Hepatocyte (in vitro differentiated cells): ENCODE data around the gene EGFL8. TPM values are rescaled to one million over a fixed set of nuclear protein-coding genes. Genes with fewer than 3 reads are reported as not detected.

Source experiments
- DNase-seq: peaks from one replicate; pipeline ENCODE4 v3.0.0-alpha.2; 2016; ENCODE audit warnings: low spot score
- H2AFZ ChIP-seq: fragments of 200-600 bp; sonication (generic); 2 replicates; pipeline ENCODE4 v1.6.0; 2016; ENCODE audit warnings: antibody characterized with exemption, mild to moderate bottlenecking
- H3K27ac ChIP-seq: fragments of 200-600 bp; sonication (generic); 2 replicates; pipeline ENCODE4 v1.5.1; 2016; ENCODE audit warnings: mild to moderate bottlenecking
- H3K27me3 ChIP-seq: fragments of 200-600 bp; sonication (generic); 2 replicates; pipeline ENCODE4 v1.6.1; 2016
- H3K36me3 ChIP-seq: fragments of 200-600 bp; sonication (generic); replicated peaks from 2 replicates; pipeline ENCODE4 v1.5.1; 2016; ENCODE audit warnings: low read depth; ENCODE audit not compliant: insufficient read depth
- H3K4me1 ChIP-seq: fragments of 200-600 bp; sonication (generic); 2 replicates; pipeline ENCODE4 v1.5.1; 2016; ENCODE audit warnings: mild to moderate bottlenecking, moderate library complexity; ENCODE audit not compliant: insufficient read depth
- H3K4me2 ChIP-seq: fragments of 200-600 bp; sonication (generic); 2 replicates; pipeline ENCODE4 v1.6.0; 2016
- H3K4me3 ChIP-seq: fragments of 200-600 bp; sonication (generic); 2 replicates; pipeline ENCODE4 v1.5.1; 2016; ENCODE audit warnings: mild to moderate bottlenecking
- H3K79me2 ChIP-seq: fragments of 200-600 bp; sonication (generic); 2 replicates; pipeline ENCODE4 v1.6.0; 2017; ENCODE audit warnings: mild to moderate bottlenecking
- H3K9me2 ChIP-seq: fragments of 200-600 bp; sonication (generic); replicated peaks from 2 replicates; pipeline ENCODE4 v1.6.0; 2017; ENCODE audit warnings: mild to moderate bottlenecking; ENCODE audit not compliant: insufficient read depth
- H3K9me3 ChIP-seq: fragments of 200-600 bp; sonication (generic); 2 replicates; pipeline ENCODE4 v1.5.1; 2016; ENCODE audit warnings: low read depth, mild to moderate bottlenecking
- H4K20me1 ChIP-seq: fragments of 200-600 bp; sonication (generic); 2 replicates; pipeline ENCODE4 v1.6.0; 2016; ENCODE audit warnings: mild to moderate bottlenecking; ENCODE audit not compliant: insufficient read depth, poor library complexity, severe bottlenecking
- EZH2 ChIP-seq: fragments of 200-600 bp; sonication (generic); IDR thresholded peaks from 2 replicates; pipeline ENCODE4 v1.6.1; 2016; ENCODE audit warnings: antibody characterized with exemption, mild to moderate bottlenecking, borderline replicate concordance
- EZH2phosphoT487 ChIP-seq: fragments of 200-600 bp; sonication (generic); IDR thresholded peaks from one replicate; pipeline ENCODE4 v1.6.1; 2018; ENCODE audit warnings: antibody characterized with exemption, mild to moderate bottlenecking, low read depth, moderate library complexity; ENCODE audit not compliant: unreplicated experiment, severe bottlenecking
- WGBS: methylation state at CpG from one replicate; pipeline ENCODE4 v1.1.6; 2016; ENCODE audit warnings: low lambda C conversion rate; ENCODE audit errors: missing lambda C conversion rate; 5-methylcytosine and 5-hydroxymethylcytosine counted together
- polyA plus RNA-seq: library from polyadenylated mRNA; unstranded; fragments of >200 nt; fragmentation: Nextera tagmentation; extraction: Ambion mirVana; gene quantifications from 2 replicates; pipeline ENCODE4 v1.2.1, GENCODE V29; 2016
- total RNA-seq: library from RNA; depleted of rRNA; stranded (reverse); fragments of >200 nt; gene quantifications from 2 replicates; pipeline ENCODE4 v1.2.3, GENCODE V29; 2014
- TF ChIP-seq, protein P1 (sequence below): fragments of 200-600 bp; sonication (generic); IDR thresholded peaks from 2 replicates; pipeline ENCODE4 v1.5.1; 2016; ENCODE audit warnings: antibody characterized with exemption, mild to moderate bottlenecking; ENCODE audit not compliant: poor library complexity

Gene EGFL8
- total and polyA plus RNA-seq, 2 experiments from 2014 or later, result 4.5 to 12.2 TPM

DNA sequence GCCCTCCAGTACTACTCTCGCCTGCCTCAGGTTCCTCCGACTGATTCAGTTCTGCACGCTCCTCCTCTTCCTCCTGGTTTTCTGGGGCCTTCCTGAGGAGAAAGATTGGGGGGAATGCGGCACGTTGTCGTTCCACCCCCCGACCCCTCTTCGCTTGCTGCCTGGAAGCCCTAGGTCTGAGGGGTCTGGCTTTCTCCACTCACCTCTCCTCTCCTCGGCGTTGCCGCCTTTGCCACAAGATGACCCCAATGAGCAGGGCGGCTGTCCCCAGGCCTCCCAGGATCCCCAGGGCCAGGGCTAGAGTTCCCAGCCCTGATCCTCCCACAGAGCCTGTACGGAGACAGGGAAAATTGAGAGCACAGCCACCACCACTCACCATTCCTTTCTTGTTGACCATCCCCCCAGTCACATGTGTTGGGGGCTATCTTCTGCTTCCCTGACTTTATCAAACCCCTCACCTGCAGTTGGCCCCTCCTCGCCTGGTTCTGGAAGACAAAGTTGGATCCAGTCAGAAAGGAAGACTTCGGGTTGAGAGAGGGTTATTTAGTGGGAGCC is 16.8 kb downstream of the EGFL8 start:
- 93% methylated on average over 15 of the region's 15 CpGs for WGBS
- TF ChIP-seq EZH2phosphoT487 (no peak), EZH2 (no peak)
- TF ChIP-seq, protein P1, sequence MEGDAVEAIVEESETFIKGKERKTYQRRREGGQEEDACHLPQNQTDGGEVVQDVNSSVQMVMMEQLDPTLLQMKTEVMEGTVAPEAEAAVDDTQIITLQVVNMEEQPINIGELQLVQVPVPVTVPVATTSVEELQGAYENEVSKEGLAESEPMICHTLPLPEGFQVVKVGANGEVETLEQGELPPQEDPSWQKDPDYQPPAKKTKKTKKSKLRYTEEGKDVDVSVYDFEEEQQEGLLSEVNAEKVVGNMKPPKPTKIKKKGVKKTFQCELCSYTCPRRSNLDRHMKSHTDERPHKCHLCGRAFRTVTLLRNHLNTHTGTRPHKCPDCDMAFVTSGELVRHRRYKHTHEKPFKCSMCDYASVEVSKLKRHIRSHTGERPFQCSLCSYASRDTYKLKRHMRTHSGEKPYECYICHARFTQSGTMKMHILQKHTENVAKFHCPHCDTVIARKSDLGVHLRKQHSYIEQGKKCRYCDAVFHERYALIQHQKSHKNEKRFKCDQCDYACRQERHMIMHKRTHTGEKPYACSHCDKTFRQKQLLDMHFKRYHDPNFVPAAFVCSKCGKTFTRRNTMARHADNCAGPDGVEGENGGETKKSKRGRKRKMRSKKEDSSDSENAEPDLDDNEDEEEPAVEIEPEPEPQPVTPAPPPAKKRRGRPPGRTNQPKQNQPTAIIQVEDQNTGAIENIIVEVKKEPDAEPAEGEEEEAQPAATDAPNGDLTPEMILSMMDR, result no peak
- H2AFZ ChIP-seq, result no peak overlapping the region
- DNase-seq, result no peak
- no peaks in the 10 kb centered on the region for H3K36me3 ChIP-seq
- no peak overlapping the region for H3K4me3 ChIP-seq
- H3K9me2 ChIP-seq, result no peaks in the 10 kb centered on the region
- no peak overlapping the region for H3K4me2 ChIP-seq
- no peaks in the 10 kb centered on the region for H4K20me1 ChIP-seq
- H3K4me1 ChIP-seq, result peaks cover 21% of the 10 kb centered on the region
- no peaks in the 10 kb centered on the region for H3K9me3 ChIP-seq
- H3K27ac ChIP-seq, result no peak overlapping the region
- peaks cover 16% of the 10 kb centered on the region for H3K79me2 ChIP-seq
- no peaks in the 10 kb centered on the region for H3K27me3 ChIP-seq

DNA sequence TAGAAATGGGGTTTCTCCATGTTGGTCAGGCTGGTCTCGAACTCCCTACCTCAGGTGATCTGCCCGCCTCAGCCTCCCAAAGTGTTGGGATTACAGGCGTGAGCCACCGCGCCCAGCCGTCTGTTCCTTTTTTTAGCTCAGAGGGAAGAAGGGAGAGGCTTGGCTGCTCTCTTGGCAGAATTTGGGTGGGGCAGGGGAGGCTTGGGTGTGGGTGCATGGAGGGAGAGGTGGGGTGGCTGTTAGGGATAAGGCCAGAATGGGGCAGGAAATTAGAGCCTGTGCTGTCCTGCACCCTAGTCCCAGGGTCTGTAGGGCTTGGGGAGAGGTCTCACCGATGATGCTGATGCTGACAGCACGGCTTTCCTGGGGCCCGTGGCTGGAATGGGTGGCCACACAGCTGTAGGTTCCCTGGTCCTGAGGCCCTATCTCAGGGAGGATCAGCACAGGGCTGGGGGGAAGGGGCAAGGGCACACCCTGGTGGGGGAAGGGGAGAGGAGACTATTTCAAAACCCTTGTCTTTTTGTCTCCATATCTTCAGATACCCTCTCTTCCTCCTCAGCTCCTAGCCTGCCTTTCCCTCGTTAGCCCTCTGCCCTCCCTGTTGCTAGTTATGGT is 17.6 kb downstream of the EGFL8 start:
- Histone ChIP-seq H3K36me3 (no peaks in the 10 kb centered on the region), H3K27me3 (no peaks in the 10 kb centered on the region), H3K4me2 (no peak overlapping the region), H2AFZ (no peak overlapping the region), H3K27ac (no peak overlapping the region), H3K9me2 (no peaks in the 10 kb centered on the region), H4K20me1 (no peaks in the 10 kb centered on the region), H3K79me2 (peaks cover 18% of the 10 kb centered on the region), H3K4me3 (no peak overlapping the region), H3K9me3 (no peaks in the 10 kb centered on the region), H3K4me1 (peaks cover 24% of the 10 kb centered on the region)
- no peak for DNase-seq
- TF ChIP-seq EZH2phosphoT487 (no peak), EZH2 (no peak)
- TF ChIP-seq, protein P1, result no peak
- 92% methylated on average over 10 of the region's 10 CpGs for WGBS

DNA sequence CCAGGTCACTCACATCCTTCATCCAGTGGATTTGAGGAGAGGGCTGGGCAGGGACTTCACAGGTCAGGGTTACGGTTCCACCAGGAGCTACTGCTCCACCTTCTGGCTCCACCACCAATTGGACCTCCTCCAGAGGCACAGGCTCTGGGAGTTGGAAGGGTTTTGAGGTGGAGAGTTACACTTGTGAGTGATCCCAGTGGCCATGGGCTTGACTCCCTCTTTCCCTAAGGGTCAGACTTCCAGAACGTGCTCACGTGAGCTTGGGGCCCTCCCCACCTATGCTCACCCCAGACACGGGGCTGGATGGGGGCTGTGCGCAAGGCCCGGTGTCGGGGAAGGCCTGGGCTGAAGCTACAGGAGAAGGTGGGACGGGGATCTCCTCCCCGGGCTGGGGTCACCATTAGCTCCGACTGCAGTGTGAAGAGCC is 18.2 kb downstream of the EGFL8 start:
- H3K4me2 ChIP-seq, result no peak overlapping the region
- H3K27ac ChIP-seq, result no peak overlapping the region
- no peaks in the 10 kb centered on the region for H4K20me1 ChIP-seq
- no peak for DNase-seq
- no peaks in the 10 kb centered on the region for H3K36me3 ChIP-seq
- H3K79me2 ChIP-seq, result peaks cover 23% of the 10 kb centered on the region
- TF ChIP-seq EZH2 (no peak), EZH2phosphoT487 (no peak)
- TF ChIP-seq, protein P1, result no peak
- H3K4me1 ChIP-seq, result peaks cover 24% of the 10 kb centered on the region
- H2AFZ ChIP-seq, result no peak overlapping the region
- no peak overlapping the region for H3K4me3 ChIP-seq
- H3K27me3 ChIP-seq, result no peaks in the 10 kb centered on the region
- no peaks in the 10 kb centered on the region for H3K9me2 ChIP-seq
- no peaks in the 10 kb centered on the region for H3K9me3 ChIP-seq
- 95% methylated on average over 10 of the region's 10 CpGs for WGBS
